Ovary (tissue), 3 donors: ENCODE results near the gene P2RY13.

Source experiments
- CTCF ChIP-seq, 3 donors: fragments of 450-650 bp in 2 of 3; fragments of 200-600 bp in 1 of 3; IDR thresholded peaks; one replicate each; pipeline versions ENCODE4 v1.5.1 to v1.8.0; 2016 to 2022; ENCODE audit warnings: antibody characterized with exemption in 3 of 3, mild to moderate bottlenecking in 1 of 3
- EP300 ChIP-seq: sonication (generic); formaldehyde crosslinking; IDR thresholded peaks from one replicate; pipeline ENCODE4 v1.6.1; 2017; ENCODE audit warnings: antibody characterized with exemption
- POLR2A ChIP-seq: fragments of 450-650 bp; IDR thresholded peaks from one replicate; pipeline ENCODE4 v1.6.1; 2017; ENCODE audit warnings: antibody characterized with exemption, mild to moderate bottlenecking, moderate library complexity
- donor health status: DM: no; HTN: no; CAD: no.

GRCh38 chr3:151278230-151278629 is 51.1 kb downstream of the P2RY13 start, which contains the start of gene P2RY14:
- TF ChIP-seq CTCF (IDR thresholded peaks at IDR 0.05) (no peak), POLR2A (no peak), EP300 (no peak)
